Epithelial cell of esophagus (primary cell): Measurements from ENCODE around the gene RDH5.
A peak's percentile ranks its signal among the peaks of the same experiment; 100 is the strongest.

Experiments
- DNase-seq: peaks from one replicate; pipeline ENCODE4 v3.0.0; 2010; ENCODE audit warnings: low read depth
- H3K4me3 ChIP-seq: 2 replicates; pipeline ENCODE4 v1.5.1; 2011; ENCODE audit warnings: mild to moderate bottlenecking, low read length, control low read depth
- CTCF ChIP-seq: IDR thresholded peaks from 2 replicates; pipeline ENCODE4 v1.5.1; 2011; ENCODE audit warnings: low read depth, mild to moderate bottlenecking, low read length, control low read depth, inconsistent platforms; ENCODE audit not compliant: insufficient read depth; ENCODE audit errors: missing control alignments

Gene RDH5

GRCh38 chr12:55739025-55739378 lies 18.8 kb downstream of the RDH5 start:
- H3K4me3 ChIP-seq, result no peak overlapping the region
- no peak for TF ChIP-seq CTCF
- no peak for DNase-seq

- DNase-seq, result no peak
- TF ChIP-seq CTCF, result no peak
- no peak overlapping the region for H3K4me3 ChIP-seq
These were observed 21.9 kb downstream of the RDH5 start for GRCh38 chr12:55741931-55742680.

GRCh38 chr12:55742719-55743405 lies 22.7 kb downstream of the RDH5 start, which contains the start of gene GDF11:
Gene GDF11, plus strand, starts transcription at chr12:55743122. Its CDS starts 195 bp downstream, at chr12:55743317.
- peak within 1 kb of the TSS; percentile 55 for H3K4me3 ChIP-seq
- TF ChIP-seq CTCF, result no peak
- peak; percentile 76 for DNase-seq

DNA sequence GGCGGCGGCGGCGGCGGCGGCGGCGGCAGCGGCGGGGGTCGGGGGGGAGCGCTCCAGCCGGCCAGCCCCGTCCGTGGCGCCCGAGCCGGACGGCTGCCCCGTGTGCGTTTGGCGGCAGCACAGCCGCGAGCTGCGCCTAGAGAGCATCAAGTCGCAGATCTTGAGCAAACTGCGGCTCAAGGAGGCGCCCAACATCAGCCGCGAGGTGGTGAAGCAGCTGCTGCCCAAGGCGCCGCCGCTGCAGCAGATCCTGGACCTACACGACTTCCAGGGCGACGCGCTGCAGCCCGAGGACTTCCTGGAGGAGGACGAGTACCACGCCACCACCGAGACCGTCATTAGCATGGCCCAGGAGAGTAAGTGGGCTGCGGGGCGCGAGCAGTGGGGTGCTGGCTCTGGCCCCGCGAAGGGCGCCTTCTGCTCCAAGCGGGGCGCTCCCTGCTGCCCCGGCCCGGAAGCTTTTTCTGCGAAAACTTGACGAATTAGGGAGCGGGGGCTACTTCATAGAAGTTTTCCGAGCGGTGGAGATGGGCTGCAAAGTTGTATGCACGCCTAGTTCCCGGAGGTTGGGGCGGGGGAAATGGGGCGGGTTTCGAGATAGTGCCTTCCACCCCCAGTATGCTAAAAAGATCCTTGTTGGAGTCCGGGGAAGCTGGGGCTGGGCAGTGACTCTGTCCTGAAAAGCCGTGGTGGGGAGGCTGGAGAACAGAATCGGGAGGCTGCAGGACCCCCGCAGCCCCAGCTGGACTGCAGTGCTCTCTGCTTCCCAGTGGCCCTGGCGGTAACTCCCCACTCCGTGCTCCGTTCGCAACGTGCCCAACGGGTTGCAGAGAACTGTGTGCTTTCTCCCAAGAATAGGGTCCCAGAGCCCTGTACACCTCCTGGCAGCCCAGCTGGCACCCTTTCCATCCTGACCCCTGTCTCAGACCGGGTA lies 23.5 kb downstream of the RDH5 start:
- peak overlapping the region; percentile 55 for H3K4me3 ChIP-seq
- TF ChIP-seq CTCF, result peak; percentile 6
- peak; percentile 72 for DNase-seq

DNA sequence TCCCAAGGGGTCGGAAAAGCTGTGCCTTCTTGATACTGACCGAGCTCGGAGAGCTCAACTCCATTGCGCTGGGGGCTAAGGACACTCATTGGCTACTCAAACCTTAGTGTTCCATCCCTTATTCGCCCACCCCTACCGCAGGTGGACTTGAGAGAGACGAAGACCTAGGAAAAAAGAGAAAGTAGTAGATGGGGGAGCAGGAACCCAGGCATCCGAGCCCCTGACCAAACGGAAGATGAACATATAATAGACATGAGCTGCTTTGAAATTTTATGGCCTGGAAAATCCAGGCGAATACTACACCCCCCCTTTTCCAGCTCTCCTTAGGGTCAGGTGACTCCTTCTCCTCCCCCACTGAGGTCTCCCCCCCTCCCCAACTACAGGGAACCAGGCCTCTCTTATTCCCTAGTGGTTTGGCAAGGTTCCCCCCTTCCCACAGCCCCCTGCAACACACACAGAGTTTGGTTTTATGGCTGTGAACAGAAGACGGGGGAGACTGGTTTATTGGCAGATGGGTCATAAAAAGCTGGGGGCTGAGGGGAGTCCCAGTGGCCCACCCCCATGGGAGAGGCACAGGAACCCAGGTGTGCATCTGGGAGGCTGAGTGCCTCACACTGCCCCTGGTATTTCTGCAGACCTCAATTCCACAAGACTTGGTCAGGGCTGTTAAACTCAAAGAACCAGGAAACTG lies 24.3 kb downstream of the RDH5 start:
- DNase-seq, result no peak
- TF ChIP-seq CTCF, result no peak
- peak overlapping the region; percentile 55 for H3K4me3 ChIP-seq

DNA sequence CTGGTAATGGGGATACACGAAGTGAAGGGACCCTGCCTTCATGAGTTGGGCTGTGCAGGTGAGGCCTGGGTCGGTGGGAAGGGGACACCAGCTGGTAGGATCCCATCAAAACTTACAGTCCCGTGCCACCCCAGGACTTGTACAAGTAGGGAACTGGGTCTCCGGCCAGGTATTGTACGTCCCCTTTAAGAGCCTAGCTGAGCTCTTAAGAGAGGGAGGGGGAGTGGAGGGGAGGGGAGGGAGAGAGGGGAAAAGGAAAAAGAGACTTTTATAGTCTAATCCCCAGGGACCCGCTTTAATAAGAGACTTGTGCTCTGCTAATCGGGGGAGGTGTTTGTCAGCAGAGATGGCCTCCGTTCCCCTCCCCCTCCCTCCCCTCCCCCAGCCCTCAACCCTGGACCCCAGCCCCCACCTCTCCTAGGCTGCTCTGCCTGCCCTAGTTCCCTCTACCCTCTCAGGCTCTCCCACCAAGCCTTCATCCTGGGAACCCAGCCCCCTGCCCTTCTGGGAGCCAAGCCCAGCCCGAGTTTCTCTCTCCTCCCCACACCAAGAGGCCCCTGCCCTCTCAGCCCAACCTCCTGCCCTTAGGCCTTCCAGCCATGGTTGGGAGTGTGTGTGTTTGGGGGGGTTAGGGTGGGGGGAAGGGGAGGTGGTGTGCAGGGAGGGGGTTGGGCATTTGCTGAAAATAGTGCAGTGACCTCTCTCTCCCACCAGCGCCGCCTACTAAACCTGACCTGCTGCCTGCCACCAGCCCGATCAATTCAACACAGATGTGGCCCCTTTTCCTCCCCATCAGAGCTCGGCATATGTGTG lies 25.4 kb downstream of the RDH5 start:
- H3K4me3 ChIP-seq, result no peak overlapping the region
- no peak for DNase-seq
- no peak for TF ChIP-seq CTCF
